GM21825 (cell line): ENCODE measurements around the gene C5orf46.
"Not testable (repeated sequence)": the region's sequence is repeated elsewhere in the genome, so short reads cannot be mapped to it uniquely, and the experiment has no call there.

Source experiments
- ATAC-seq: cut with Tn5 transposase; IDR thresholded peaks from one replicate; pipeline ENCODE4 v1.9.1; 2021; ENCODE audit warnings: mild to moderate bottlenecking, moderate library complexity; ENCODE audit not compliant: unreplicated experiment

C5orf46 gene

DNA sequence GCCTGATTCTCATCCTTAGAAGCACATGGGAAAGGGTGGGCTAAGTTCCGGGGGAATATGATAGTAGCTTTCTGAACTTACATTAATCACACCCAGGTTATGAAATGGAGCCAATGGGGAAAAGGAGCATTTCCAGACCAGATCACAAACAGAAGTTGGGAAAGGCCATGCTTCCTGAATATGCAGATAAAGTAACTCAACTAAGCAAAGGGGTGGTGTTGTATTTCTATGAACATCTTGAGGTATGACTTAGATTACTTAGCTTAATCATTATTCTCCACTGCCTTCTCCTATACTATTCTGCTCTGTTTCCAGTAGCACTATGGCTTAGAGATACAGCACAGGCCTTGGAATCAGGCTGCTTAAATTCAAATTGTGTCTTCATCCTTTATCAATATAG is 10.5 kb downstream of the C5orf46 start:
- no peak for ATAC-seq

DNA sequence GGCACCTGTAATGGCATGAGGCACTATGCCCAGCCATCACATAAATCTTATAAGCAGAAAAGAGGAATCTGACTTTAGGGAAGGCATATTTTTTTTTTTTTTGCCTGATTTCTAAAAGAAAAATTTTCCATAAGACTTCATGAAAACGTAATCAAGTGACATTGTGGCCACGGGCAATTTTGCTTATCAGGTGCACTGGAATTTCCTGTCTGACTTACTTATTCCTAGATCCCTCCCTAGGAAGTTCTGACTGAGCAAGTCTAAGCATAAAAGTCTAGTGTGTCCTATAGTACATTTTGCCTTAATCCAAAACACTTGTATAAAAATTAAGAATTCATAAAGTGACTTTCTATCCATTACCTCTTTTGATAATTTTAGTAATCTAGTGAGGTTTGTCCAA is 12.5 kb downstream of the C5orf46 start:
- no peak for ATAC-seq

DNA sequence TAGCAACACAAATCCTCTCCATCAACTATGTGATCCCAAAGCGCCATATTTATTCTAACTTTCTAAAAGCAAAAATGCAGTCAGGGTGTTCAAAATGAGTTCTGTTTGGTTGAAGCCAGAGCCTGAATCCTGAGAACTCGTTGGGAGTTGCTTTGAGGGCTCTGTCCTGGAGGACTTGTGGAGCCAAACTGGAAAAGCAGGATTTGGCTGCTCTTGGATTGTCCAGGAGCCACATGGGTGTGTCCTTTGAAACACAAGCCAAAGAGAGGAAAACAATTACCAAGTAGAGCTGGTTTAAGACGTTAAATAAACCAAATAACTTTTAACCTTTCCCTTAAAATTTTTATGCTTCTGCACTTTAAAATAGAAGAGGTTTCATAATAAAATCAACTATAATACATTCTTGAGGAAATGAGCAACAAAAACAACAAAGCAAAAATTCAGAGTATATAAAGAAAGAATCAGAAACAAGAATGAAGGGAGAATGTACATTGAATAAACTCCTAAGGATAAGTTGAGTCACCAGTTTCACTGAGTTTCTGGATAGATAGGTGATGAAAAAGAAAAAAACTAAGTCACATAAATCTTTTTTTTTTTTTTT is 13.5 kb downstream of the C5orf46 start:
- ATAC-seq = no peak

DNA sequence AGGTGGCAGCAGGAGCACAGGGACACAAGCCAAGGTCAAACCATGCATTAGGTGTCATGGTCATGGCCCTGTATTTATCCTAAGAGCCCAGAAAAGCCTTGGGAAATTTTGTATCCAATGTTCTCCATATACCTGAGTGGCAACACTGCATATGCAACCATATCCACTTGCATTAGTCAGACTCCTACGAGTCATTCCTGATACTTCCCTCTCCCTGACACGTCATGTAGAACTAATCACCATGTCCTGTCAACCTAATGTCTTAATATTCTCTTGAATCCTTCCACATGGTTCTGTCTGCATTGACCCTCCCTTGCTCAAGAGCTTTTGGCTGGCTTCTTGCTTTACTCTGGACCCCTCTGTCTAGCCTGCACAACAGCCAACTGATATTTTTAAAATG is 18.4 kb downstream of the C5orf46 start:
- ATAC-seq = no peak

DNA sequence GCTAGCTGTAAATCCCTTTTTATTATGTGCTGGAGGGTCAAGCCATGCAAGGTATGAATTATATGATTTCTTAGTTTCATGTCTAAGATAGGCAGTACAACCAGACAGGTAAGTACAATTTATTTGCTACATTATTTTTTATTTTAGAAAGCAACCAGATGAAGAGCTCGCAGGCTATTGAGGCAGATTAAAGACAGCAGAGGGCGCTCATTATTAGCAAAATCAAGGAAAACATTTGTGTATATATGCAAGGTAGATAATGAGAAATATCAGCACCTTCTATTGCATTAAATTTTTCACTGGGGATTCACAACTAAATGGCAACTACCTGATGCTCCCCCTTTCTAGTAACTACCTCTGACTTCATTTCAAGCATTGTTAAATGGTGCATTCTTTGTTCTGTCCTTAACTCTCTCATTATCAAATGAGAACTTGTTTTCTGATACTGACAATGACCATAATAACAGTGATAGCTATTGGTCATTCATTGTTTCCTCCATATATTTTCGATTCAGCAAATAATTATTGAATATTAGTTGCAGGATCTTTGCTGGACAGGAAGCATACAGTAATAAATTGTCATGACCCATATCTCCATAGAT is 19.2 kb downstream of the C5orf46 start:
- ATAC-seq = no peak

DNA sequence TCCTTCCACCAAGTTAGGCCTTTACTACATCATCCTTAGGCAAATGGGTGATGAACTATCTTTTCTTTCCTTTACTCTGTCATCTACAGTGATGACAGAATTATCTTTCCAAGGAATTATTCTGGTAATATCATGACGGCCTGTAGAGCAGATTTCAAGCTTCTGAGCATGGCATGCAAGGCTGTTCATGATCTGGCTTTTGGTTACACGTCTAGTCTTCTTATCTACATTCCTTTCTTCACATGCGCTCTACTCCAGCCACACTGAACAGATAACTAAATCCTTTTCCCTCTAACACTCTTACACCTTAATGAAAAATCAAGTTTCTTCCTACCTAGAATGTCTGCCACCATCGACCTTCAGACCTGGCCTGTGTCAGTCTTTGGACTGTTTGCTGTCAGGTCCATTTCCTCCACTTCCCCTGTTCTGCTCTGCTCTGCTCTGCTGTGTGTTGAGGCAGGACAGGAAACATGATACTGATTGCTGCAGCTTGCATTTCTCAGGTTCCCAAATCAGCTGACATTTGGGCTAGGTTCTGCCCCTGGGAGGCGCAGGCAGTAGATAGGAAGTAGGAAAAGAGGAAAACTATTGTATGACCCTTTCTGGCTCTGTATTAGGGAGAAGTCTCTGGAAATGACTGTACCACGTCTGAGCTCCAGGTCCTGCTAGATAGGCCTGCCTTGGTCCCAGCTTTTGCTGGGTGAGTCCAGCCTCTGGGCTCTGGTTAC is 23.6 kb downstream of the C5orf46 start:
- no peak for ATAC-seq

DNA sequence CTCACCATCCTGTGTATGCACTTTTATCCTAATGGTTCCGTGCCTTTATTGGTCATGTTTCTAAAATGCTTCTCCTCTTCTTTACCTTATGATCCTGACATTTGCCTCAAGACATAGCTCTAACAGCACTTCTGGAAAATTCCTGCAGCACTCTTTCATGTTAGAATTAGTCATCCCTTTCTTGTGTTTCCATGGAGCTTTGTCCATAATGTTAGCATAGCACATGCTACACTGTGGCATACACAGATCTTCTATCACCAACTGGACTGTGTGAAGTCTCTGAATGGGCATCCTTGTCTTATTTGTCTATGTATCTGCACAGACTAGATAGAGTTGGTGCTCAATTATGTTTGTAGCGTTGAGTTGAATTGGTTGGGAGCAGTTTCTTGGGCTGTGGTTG is 25.9 kb downstream of the C5orf46 start:
- ATAC-seq = no peak

DNA sequence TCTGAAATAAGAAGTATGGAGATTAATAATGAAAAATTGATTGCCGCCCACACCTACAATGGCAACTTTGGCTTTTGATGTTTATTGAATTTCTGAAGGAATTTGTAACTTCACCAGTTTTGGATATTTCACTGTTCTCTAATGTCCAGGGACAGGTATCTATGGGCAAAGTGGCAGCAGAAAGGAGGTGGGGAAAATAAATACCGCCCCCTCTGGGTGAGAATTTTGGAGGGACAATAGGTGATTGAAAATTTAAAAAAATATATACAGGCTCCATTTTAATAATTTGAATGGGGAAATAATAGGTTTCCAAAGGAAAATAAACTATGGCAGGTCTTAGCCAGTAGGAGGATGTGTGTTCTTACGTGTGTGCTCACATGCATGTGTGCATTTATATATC is 26.6 kb downstream of the C5orf46 start:
- ATAC-seq = no peak

DNA sequence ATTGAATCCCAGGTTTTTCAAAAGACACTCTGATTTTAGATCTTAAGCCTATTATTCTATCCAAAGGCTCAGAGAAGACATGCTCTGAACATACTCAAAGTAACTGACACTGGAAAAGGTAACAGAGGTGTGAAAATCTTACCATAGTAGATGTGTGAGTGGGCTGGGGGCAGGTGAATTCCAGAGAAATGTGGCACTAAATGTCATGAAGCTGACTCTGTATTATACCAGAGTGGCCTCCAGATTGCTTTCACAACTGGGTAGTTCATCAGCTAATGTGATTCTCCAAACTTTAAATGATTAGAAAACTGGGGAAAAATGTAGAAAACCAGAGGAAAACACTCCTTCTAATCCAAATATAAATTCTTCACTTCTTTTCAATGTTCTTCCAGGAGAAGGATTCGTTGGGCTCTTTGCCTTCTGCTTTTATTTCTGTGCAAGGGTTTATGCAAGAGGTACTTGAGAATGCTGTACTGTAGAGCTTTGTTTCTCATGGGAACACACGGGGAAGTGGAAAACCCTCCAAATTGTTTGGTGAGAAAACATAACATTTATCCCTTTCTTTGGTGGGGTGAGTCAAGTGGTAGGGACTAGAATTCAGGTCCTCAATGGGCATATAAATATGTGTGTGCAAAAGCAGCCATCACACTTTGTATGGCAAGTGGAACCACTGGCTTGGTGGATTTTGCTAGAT is 28.1 kb downstream of the C5orf46 start, which contains the start of gene SCGB3A2:
Gene SCGB3A2 (plus strand): TSS at position 646 of the 694 bp plus-strand sequence. CDS start 93 bp downstream, outside the sequence.
- no peak for ATAC-seq

DNA sequence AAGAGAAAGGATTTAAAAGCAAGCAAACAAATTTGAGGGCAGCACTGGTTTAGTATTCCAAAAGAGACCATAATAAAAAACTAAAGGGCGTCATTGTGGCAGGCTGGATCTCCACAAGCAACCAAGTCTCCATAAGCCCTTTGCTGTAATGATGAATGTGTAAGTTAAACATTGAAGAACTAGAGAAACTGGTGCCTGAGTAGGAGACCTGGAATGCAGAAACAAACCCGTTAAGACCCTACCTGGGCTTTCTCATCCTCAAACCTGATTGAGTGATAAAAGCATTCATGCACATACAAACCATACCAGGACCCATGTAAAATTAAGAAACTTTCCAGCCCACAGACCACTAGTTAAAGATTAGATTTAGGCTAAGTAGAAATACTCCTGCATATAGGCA is 29.7 kb downstream of the C5orf46 start:
- no peak for ATAC-seq

DNA sequence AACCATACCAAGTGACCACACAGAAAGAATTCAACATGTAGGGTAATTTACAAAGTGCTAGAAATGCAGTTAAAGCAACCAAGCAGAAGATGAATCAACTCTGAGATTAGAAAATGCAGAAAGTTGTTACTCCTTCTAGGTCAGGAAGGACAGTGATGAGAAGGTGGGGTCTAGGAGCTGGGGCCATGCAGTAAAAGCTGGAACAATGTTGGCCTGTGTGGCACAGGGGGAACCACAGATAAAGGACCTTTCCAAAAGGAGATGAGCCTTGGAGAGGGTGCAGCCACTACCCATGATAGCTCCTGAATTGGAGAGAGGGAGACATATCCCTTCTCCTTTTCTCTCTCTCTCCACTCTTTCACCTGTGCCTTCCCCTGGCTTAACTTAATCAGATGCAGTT is 30.2 kb downstream of the C5orf46 start:
- ATAC-seq = no peak

DNA sequence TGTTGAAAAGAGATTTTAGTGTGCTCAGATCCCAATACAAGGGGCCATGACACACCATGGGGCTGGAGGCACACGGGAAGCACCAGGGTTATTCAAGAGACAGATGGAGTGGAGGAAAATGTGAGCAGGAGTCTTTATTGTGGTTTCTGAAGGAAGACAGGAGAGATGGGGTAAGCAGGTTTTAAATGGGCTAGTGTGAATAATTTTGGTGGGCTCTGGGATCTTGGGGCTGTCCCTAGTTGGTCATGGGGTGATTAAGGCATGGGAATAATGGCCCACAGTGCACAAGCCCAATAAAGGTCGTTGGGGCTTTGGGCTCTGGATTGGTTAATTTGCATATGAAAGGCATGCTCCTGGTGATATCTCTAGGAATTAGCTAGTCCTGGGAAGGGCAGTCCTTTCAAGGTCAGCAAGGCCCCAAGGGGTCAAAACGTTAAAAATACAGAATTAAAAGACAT is 31.4 kb downstream of the C5orf46 start:
- no peak for ATAC-seq

DNA sequence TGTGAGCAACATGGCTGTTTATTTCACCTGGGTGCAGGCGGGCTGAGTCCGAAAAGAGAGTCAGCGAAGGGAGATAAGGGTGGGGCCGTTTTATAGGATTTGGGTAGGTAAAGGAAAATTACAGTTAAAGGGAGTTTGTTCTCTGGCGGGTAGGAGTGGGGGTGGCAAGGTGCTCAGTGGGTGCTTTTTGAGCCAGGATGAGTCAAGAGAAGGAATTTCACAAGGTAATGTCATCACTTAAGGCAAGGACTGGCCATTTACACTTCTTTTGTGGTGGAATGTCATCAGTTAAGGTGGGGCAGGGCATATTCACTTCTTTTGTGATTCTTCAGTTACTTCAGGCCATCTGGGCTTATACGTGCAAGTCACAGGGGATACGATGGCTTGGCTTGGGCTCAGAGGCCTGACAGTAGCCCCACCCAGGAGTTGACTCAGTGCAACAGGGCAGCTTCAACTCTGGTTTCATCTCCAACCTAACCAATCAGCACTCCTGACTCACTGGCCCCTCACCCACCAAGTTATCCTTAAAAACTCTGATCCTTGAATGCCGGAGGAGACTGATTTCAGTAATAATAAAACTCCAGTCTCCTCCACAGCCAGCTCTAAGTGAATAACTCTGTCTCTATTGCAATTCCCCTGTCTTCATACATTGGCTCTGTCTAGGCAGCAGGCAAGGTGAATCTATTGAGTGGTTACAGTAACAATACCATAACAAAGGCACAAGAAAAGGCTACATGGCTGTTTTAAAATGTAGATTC is 32.0 kb downstream of the C5orf46 start:
- ATAC-seq = not testable (repeated sequence)

DNA sequence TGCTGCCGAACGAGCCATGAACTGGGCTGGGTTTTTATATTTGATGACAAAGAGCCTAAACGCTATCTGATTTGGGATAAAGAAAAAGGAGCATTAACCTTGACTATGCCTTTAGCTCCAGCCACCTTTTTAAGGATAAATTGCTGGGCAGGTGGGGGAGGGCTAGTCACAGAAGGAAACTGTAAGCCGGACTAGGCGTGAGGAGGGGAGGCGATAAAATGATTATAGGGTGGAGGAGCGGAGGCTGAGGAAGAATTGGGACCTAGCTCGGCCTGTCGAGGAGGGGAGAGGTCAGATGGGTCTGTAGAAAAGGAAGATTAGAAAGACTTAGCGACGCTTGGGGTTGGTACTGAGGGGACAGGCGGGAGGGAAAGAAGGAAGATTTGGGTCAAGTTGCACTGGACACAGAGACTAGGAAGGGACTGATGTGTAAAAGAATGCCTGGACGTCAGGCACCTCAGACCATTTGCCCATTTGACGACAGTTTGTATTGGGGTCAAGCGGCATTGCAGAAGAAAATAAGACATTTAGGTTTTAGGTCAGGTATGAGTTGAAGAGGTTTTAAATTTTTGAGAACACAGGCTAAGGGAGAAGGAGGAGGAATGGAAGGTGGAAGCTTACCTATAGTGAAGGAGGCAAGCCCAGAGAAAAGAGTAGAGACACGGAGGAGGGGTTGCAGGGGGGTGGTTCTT is 33.4 kb downstream of the C5orf46 start:
- ATAC-seq = not testable (repeated sequence)

DNA sequence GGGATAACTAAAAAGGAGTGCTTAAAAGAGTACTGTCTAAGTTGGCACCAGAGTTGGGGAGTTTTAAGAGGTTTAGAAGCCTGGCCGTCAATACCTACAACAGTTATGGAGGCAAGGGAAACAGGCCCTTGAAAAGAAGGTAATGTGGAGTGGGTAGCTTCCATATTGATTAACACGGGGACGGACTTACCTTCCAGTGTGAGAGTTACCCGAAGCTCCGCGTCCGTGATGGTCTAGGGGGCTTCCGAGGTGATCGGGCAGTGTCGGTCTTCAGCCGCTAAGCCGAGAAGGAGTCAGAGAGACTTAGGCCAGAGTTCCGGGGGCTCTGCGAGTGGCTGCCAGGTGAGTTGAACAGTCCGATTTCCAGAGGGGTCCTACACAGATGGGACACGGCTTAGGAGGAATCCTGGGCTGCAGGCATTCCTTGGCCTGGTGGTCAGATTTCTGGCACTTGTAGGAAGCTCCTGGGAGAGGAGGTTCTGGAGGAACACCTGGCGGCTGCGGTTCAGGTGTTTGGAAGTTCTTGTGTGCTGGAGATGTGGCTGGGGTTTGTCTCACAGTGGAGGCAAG is 34.3 kb downstream of the C5orf46 start:
- ATAC-seq = not testable (repeated sequence)

DNA sequence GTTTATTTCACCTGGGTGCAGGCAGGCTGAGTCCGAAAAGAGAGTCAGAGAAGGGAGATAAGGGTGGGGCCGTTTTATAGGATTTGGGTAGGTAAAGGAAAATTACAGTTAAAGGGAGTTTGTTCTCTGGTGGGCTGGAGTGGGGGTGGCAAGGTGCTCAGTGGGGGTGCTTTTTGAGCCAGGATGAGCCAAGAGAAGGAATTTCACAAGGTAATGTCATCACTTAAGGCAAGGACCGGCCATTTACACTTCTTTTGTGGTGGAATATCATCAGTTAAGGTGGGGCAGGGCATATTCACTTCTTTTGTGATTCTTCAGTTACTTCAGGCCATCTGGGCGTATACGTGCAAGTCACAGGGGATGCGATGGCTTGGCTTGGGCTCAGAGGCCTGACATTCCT is 36.4 kb downstream of the C5orf46 start:
- ATAC-seq = not testable (repeated sequence)

DNA sequence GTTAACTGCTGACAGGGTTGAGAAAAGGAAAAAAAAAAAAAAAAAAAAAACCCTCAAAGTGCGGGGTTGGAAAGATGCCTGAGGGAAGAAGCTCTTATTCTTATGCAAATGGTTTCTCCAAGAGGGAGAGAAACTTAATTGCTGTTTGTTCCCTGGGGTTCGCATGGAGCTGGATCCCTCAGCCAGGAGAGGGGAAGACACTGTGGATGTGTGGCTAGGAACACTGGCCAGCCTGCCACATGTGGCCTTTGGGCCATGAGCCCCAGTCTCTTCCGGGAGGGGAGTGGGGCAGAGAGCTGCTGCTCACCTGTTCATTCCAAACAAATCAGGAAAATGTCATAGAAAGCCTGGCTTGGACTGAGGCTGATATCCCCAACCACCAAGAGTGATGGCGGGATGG is 37.2 kb downstream of the C5orf46 start:
- no peak for ATAC-seq

DNA sequence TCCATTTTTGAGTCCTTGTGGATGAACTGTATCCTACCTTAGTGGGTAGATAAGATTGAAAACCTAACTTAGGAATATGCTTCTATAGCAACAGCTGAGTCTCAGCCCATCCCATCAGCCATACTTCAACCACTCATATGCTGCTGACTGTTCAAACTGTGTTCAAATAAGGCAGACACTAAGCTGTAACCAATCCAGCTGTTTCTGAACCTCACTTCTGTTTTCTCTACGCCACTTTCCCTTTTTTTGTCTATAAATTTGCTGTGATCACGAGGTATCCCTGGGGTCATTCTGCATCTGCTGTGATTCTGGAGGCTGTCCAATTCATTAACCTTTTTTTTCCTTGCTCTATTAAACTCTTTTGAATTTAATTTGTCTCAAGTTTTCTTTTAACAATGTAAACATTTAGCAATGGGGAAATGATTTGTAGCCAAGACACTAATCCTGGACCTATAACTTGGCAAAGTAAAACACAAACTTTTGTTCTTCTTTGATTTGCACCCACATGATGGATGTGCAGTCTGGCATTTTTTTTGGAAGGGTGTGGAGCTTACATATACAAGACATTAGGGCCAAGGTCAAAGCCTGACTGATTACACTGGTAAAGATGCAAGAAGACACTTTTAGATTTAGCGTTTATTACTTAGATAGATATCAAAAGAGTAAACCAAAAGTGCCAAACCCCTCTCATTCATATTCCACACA is 42.7 kb downstream of the C5orf46 start:
- no peak for ATAC-seq

DNA sequence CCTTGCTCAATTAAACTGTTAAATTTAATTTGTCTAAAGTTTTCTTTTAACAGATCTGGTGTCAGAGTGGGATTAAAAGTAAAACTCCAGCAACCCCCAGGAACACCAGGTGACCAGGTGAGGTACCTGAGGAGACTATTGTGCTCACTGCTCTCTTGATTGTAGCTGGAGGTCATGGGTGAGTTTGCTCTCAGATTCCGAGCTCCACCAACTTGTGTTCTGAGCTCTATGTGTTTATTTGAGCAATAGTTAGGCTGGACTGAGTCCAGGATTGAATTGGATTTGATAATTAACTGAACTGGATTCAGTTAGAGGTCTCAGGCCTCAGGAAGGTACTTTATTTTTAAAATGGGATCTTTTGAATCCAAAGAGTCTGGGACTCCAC is 45.7 kb downstream of the C5orf46 start:
- no peak for ATAC-seq
